GM19468 (cell line): ENCODE data around the gene NPTX1.
"Not testable (repeated sequence)": the region's sequence is repeated elsewhere in the genome, so short reads cannot be mapped to it uniquely, and the experiment has no call there.

Experiments used
- ATAC-seq: cut with Tn5 transposase; IDR thresholded peaks from one replicate; pipeline ENCODE4 v1.9.1; 2021; ENCODE audit warnings: mild to moderate bottlenecking, moderate library complexity, moderate number of reproducible peaks; ENCODE audit not compliant: unreplicated experiment; ENCODE audit errors: extremely low read depth

Gene NPTX1, protein sequence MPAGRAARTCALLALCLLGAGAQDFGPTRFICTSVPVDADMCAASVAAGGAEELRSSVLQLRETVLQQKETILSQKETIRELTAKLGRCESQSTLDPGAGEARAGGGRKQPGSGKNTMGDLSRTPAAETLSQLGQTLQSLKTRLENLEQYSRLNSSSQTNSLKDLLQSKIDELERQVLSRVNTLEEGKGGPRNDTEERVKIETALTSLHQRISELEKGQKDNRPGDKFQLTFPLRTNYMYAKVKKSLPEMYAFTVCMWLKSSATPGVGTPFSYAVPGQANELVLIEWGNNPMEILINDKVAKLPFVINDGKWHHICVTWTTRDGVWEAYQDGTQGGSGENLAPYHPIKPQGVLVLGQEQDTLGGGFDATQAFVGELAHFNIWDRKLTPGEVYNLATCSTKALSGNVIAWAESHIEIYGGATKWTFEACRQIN

GRCh38 chr17:80475910-80476876 is at the start of gene NPTX1:
Gene NPTX1 (minus strand): TSS chr17:80476607. CDS start chr17:80476446, 161 bp downstream.
- no peak for ATAC-seq

DNA sequence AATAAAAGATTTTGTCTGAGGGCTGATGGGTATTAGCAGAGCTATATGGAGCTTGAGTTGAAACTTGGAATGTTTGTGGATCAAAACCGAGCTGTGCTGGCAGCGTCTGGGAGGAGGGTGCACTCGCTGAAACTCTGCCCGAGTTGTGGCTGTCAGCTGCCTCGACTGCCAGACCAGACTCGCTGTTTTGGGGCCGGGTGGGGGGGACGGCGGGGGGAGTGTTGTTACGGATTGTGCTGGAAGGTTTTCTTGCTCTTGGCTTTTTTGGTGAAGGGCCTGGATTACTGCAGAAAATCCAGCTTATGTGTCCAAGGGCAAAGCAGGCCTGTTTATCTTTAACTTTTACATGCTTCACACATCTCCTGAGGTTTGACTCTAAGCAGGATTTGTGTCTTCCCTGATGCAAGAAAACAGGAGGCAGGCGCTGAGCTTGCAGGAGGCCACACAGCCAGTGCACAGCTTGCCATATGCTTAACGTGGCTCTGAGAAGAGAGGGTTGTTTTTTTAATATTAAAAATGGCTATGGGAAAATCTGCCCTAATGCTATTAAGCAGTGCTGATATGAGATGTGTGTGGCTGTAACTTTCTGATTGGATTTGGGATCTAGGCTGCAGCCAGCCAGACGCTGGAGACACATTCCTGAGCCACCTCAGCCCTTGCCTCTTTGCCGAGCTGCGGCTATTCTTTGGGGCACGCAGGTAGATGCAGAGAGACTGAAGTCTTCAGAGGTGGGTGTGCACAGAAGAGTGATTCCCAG is 47.7 kb upstream of the NPTX1 start:
- ATAC-seq, result no peak

GRCh38 chr17:80523054-80523744 is 46.8 kb upstream of the NPTX1 start:
- no peak for ATAC-seq

DNA sequence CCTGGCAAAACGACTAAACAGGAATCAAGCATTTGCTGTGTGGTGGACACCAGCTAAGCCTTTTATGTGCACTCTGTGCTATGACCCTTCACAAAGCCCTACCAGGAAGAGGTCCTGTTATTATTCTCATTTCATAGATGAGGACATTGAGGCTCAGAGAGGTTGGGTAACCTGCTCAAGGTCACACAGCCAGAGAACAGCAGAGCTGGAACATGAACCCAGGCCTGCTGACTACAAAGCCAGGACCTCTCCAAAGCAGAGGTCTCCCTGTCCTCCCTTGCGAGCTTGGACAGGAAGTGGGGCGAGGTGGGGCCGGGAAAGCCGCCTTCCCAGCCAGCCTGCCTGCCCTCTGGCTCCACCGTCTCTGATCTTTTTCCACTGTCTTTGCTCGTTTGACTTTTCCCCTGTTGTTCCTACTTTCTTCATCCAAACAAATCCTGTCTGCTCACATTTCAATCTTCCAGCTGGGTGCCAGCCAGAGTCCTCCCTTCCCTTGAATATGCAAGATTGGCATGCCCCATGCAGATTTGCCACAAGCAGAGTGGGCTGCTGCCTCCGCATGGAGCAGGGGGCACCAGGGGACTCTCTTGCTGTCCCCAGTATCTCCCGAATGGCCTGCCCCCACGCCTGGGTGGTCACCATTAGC is 44.5 kb upstream of the NPTX1 start:
- no peak for ATAC-seq

DNA sequence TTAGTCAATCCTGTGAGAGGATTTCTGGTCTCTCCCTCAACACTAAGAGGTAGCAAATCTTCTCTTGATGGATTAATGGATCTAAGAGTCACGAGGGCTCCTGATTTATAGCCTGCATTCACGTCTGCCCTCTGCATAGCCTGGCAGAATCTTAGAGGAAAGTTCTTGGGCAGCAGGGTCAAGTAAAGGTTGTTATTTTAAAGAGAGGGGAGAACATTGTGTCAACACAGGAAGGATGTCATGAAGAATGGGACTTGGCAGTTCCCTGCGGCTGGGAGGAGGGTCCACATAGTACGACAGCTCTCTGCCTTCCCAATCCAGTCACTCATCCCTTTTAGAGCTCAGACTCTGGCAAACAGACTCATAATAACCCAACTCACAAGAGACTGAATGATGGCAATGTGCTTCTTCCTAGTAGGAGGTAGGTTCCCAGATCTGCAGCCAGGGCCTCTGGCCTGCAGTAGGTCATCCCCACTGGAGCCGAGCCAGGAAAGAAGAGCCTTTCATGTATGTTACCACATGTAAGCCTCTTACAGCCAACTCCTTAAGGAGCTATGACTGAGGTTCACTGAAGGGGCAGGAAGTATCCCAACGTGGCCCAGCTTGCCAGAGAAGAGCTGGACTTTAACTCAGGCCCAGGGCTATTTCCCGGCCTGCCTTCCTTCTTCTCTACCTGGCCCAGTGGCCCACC is 42.8 kb upstream of the NPTX1 start:
- ATAC-seq, result no peak

- ATAC-seq, result no peak
Measured at GRCh38 chr17:80518392-80518791, 42.0 kb upstream of the NPTX1 start.

GRCh38 chr17:80517641-80518040 is 41.2 kb upstream of the NPTX1 start:
- ATAC-seq, result no peak

DNA sequence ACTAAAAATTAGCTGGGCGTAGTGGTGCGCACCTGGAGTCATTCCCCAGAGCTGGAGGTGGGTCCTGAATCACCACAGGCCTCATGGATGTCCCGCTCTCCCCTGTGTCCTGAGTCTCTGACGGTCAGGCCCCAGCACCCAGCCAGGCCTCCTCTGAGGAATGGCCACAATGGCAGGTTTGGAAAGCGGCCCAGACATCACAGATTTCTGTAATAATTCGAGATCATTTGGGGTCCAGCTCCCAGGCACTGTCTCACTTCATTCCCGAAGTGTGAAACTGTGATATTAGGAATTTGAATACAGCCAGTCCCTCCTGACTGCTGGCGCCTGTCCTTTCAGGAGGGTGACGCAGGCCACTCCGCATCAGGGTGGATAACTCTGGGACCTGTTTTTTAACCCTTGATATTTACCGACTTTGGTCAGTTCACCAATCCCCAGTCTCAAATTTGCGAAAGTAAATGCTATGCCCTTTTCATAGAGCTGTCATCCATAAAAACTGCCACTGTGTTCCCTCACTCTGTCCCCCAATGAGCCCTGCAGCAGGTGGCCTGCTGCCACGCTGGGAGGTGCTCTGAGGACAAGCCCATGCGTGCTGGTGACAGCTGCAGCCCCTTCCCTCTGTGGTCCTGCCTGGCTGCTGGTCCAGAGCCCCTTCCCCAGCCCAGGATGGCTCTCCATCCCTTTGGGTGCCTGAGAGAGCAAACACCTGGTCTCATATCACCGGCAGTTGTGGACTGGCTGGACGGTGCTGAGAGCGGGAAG is 39.9 kb upstream of the NPTX1 start:
- ATAC-seq, result no peak

DNA sequence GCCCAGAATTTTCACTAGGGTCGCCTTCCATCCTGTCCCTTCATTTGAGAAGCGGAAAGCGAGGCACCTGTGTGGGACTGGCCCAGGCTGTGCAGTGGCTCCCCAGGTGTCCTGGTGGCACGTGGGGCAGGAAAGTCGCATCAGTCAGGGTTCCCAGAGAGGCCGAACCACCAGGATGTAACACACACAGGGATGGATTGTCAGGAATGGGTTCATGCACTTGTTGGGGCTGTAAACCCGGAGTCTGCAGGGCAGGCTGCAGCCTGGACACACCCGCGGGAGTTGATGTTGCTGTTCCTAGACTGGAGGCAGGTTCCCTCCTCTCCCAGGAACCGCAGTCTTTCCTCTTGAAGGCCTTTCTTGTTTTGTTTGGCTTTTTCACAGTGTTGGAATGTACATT is 37.5 kb upstream of the NPTX1 start:
- ATAC-seq, result no peak

GRCh38 chr17:80513201-80513600 is 36.8 kb upstream of the NPTX1 start:
- ATAC-seq, result no peak

GRCh38 chr17:80512233-80512632 is 35.8 kb upstream of the NPTX1 start:
- ATAC-seq, result no peak

- ATAC-seq, result no peak
Measured at GRCh38 chr17:80511222-80512180, 35.1 kb upstream of the NPTX1 start.

DNA sequence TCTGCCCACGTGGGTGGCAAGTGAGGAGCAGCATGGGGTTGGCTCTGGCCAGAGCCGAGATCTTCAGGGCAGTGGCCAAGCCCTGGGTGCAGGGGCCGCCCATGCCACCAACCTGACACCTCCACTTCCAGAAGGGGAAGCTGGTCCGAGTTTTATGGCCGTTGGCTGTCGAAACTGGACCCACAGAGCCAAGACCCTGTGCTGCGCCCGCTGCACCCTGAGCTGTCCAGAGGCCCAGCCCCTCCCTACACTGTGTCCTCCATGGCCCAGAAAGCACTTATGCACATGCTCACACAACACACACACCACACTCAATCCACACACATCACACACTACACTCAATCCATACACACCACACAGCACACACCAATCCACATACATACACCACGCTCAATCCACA is 34.4 kb upstream of the NPTX1 start:
- no peak for ATAC-seq

DNA sequence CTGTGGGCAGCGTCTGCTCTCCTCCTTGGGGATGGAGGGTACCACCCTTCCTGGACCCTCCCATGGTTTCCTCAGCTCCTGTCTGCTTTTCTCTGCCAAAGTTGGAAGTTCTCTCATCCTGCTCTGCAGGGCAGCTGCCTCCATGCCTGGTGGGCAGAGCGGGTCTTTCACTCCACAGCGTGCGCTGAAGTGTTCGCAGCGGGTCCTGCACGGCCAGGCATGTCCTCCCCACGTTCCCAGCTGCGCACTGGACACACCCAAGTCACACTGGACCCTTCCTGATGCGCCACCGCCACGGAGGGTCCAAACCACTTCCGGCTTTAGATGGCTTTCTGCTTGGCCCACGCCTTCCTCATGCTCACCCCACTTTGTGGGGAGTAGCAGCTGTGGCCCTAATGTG is 33.7 kb upstream of the NPTX1 start:
- ATAC-seq, result no peak

DNA sequence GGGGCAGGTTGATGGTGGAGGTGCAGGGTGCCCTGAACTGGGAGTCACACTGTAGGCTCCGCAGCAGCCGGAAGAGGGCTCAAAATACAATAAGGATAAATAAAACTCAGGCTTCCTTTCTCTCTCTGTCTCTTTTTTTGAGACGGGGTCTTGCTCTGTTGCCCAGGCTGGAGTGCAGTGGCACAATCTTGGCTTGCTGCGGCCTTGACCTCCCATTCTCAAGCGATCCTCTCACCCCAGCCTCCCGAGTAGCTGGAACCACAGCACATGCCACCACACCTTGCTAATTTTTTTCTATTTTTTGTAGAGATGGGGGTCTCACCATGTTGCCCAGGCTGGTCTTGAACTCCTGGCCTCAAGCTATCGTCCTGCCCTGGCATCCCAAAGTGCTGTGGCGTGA is 32.9 kb upstream of the NPTX1 start:
- ATAC-seq, result no peak

GRCh38 chr17:80507965-80508364 is 31.6 kb upstream of the NPTX1 start:
- ATAC-seq, result no peak

DNA sequence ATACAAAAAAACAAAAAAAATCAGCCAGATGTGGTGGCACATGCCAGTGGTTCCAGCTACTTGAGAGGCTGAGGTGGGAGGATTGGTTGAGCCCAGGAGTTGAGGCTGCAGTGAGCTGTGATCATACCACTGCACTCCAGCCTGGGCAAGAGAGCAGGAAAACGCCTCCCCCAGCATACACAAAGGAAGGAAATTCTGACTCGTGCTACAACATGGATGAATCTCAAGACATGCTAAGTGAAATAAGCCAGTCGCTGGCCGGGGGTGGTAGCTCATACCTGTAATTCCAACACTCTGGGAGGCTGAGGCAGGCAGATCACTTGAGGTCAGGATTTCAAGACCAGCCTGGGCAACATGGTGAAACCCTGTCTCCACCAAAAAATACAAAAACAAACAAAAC is 30.8 kb upstream of the NPTX1 start:
- ATAC-seq, result not testable (repeated sequence)
